NT2/D1 (cell line): ENCODE results near the gene CFAP20DC.

Source experiments
- YY1 ChIP-seq: IDR thresholded peaks from 2 replicates; pipeline ENCODE4 v1.6.1; 2011; ENCODE audit not compliant: insufficient read length, insufficient read depth
- ZNF274 ChIP-seq: IDR thresholded peaks from 2 replicates; pipeline ENCODE4 v1.6.1; 2011; ENCODE audit warnings: mild to moderate bottlenecking, low read depth, low read length

GRCh38 chr3:59094446-59094845, 44.6 kb upstream of the CFAP20DC start:
- TF ChIP-seq YY1 (no peak), ZNF274 (no peak)
